Stimulated activated CD4-positive, alpha-beta T cell treated with anti-CD3 and anti-CD28 coated beads, TNF-alpha, amount 100 ng/mL, for 24 hours (primary cell): ENCODE measurements around the gene SLC35B4.
"Not testable (repeated sequence)": the region's sequence is repeated elsewhere in the genome, so short reads cannot be mapped to it uniquely, and the experiment has no call there.

Experiments
- DNase-seq, 3 experiments: peaks; one replicate each; pipeline ENCODE4 v3.0.0-alpha.2; 2020; ENCODE audit warnings: low read depth in 3 of 3

The SLC35B4 gene

DNA sequence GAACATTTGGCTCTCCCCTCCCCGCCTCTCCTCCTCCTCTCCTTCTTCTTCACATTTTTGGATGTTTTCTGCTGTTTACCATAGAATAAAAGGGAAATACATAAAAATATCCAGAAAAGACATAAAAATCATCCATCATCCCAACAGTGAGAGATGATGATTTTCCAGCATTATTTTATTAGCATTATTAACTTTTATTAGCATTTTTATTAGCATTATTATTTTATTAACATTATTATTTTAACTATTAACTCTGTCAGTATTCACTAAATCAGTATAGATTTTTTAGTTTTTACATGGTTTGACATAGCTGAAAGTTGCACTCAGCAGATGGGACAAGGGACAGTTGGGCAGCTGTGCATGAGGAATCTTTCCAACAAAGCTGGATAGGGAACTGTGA, 16.2 kb upstream of the SLC35B4 start:
- DNase-seq = no peak

DNA sequence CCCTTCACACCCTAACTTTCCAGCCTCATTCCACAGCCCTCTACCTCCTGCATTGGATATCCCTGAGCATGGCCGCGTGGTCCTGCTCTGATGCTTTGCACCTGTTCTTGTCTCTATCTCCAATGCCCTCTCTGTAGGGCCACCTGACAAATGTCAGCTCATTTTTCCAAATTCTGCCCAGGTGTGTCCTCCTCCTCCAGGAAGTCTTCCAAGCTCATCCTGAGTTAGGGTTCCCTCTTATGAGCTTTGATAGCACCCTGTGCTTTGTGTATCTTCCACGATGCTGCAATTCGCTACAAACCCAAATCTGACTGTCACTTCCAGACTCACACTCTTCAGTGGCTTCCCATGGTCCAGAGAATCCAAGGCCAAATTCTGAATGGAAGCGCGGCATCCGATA, 14.7 kb upstream of the SLC35B4 start:
- DNase-seq = no peak

DNA sequence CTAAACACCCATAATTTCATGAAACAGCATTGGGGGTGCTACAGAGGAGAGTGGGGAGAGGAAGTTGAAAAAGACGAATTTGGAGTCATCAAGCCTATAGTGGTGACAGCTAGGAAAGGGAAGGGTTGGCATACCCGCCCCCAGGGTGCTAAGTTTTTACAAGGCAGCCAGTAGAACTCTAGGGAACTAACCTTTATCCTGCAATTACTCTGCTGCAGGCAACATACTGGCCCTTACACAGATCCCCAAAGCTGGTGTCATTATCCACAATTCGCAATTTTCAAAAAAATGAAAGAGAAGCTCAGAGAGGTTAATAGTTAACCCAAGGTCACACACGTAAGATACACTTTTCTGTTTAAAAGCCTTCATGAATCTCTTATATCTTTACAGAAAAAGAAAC, 14.2 kb upstream of the SLC35B4 start:
- no peak for DNase-seq

DNA sequence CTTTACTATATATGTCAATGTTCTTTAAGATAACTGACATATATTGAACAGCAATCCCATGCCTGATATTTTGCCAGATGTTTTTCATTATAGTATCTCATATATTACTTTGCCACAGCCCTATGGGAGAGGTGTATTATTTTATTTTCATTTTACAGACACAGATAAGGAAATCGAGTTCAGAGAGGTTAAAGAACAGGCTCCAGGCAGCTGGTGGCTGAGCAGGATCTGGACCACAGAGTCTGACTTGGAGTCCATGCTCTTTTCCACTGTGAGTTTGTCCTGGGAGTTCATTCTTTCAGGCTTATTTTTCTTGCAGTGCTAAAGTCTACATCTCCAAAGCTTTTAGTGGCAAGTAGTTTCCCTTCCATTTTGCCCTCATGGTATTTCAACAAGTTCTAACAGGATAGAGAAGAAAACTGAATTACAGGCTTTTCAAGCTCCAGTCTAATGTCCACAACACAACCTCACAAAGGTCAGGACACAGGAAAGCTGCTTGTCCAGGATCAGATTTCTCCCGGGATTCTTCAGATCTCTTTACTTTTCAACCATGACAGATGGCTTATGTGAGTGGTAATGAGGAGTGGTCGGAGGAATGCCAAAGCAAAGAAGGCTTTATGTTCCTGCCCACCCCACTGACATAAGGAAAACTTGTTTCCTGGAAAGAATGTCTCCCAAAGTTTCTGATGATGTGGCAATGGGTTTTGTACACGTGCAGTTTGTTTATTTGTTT, 13.1 kb upstream of the SLC35B4 start:
- no peak for DNase-seq

DNA sequence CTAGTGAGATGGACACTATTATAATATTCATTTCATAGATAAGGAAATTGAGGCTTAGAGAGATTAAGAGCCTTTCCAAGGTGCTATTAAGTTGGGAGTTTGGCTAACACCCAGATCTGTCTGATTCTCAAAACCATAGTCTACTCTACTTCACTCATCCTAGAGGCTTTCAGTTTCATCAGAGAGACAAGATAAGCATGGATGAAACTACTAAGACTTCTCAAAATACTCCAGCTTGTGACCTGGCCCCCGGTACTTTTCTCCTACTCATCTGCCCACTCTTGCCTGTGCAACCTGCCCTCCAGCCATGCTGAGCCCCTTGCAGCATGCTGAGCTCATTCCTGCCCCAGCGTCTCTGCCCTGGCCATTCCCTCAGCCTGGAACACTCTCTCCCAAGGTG, 12.2 kb upstream of the SLC35B4 start:
- DNase-seq = no peak

DNA sequence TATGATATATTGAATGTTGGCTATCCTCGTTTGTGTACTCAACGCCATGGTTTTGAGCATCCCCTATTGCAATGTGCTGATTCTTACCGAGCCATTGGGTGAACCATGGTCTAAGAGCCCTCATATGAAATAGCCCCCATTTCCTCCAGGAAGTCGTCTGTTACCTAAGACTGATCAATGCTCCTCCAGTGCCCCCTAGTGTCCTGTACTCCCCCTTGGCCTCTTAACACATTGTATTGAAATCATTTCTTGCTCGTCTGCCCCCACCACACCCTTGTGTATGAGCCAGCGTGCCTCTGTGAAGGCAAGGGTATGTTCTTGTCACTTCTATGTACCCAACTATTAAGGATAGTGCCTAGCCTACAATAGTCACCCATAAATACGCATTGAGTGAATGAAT, 11.2 kb upstream of the SLC35B4 start:
- DNase-seq = peak; percentile 8 to 31 (median 13)

DNA sequence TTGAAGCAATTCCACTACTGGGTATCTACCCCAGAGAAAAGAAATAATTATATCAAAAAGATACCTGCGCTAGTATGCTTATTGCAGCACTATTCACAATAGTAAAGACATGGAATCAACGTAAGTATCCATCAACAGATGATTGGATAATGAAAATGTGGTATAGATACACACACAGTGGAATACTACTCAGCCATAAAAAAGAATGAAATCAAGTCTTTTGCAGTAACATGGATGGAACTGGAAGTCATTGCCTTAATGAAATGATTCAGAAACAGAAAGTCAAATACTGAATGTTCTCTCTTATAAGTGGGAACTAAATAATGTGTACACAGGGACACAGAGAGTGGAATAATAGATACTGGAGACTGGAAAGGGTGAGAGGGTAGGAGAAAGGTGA, 7.4 kb upstream of the SLC35B4 start:
- no peak for DNase-seq

DNA sequence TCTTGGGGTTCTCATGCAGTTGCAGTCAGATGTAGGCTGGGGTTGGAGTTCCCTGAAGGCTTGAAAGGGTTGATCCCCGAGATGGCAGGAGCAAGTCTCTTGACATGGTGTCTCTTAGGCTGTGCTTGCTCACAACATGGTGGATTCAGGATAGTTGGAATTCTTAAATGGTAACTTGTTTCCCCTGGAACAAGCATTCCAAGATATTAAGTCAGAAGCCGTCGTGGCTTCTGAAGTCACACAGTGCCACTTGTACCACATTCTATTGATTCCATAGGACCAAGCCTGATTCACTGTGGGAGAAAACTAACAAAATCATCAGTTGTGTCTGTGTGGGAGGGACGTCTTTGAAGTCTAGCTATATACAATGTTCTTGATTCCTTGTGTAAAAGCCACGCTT, 3.5 kb upstream of the SLC35B4 start:
- no peak for DNase-seq

DNA sequence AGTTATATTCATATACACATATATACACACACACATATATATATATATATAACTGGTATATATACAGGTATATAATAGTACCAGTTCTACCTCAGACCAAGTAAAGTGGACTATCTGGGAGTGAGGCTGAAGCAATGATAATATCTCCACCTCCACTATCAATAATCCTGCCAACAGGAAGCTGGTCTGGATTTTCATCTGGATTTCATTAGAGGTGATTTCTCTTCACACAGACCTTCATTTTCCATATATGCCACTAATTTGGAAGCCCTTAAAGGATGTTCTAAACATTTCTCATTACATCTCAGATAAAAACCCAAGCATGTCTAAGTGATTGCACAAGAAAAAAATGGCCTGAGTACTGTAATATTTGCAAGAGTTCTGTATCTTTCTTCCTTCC, 1.7 kb upstream of the SLC35B4 start:
- no peak for DNase-seq

DNA sequence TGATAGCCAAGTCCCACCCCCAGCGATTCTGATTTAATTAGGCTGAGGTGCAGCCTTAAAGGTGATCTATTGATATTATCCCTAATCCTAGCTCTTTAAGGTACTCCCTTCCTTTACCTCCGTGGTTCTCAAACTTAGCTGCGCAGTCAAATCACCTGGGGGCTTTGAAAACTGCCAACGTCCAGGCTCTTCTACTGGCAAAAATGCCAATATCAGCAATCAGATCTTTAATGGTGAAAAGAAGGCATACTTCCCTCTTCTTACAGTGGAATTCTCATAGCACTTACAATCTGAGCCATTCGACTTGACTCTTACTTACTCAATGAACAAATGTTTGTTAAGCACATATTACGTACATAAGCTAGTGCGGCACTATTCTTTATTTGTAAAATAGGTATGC, 704 bp upstream of the SLC35B4 start:
- DNase-seq = no peak

DNA sequence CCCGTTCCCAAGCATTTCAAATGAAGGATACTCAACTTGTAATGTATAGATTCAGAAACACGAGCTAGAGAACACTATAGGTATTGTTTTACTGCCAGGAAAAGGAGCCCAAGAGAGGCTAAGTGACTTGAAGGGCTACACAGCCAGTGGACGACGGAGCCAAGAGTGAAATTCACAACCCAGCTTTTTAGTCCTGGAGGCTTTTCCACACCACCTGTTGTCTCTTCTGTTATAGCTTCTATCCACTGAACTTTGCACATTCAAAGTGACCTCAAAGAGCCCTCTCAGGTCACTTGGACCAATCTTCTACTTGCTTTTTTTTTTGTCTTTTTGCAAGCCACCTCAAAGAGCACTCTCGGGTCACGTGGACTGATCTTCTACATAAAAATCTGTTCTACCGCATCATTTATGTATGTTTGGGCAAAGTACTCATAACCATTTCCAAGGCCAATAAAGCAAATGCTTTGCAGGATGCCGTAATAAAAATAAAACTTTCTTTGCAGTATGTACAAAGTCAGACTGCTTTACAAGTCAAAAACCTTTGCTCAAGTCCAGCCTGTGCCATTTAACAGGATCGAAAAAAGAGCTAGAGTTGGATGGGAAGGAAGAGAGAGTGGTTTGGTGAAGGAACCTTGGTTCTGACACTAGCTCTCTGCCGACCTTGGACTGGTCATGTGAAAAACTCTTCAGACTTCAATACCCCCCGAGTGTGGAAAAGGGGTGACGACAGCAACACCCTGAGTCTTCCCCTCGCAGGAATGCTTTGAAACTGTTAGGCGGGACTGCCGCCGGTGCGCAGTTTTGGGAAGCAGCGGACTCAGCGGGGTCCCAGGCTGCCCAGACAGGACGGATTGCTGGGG, 821 bp downstream of the SLC35B4 start:
- DNase-seq = no peak

DNA sequence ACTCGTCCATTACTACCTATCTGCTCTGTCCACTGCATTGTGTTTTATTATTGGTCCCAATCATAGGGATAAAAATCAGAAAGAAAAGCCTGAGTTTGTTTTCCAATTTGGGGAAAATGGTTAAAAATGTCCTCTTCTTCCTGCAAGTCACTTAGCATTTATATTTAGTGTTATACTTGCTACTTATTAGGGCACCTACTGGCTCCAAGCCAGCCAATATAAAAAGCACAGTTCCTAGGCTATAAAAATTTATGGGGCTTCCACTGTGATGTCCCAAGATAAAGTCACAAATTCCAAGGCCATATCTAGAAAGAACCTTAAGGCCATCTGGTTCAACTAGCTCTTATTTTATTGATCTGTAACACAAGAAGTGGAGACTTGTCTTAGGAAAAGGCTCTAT, 3.2 kb downstream of the SLC35B4 start:
- no peak for DNase-seq

DNA sequence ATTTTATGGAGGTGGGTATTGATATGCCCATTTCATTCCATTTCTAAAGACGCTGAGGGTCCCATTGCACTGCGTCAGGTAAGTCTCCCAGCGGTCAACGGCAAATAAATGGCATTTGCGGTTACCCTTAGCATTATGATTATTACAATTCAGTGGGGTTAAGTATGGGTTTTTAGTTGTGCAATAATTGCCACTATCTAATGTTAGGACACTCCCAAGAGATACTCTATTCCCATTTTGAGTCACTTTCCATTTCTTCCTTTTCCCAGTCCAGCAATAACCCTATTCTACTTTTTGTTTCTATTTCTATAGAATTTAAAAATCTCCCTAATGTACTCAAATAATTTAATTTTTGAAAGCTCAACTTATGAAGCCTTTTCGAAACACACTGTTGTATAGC, 4.0 kb downstream of the SLC35B4 start:
- no peak for DNase-seq

DNA sequence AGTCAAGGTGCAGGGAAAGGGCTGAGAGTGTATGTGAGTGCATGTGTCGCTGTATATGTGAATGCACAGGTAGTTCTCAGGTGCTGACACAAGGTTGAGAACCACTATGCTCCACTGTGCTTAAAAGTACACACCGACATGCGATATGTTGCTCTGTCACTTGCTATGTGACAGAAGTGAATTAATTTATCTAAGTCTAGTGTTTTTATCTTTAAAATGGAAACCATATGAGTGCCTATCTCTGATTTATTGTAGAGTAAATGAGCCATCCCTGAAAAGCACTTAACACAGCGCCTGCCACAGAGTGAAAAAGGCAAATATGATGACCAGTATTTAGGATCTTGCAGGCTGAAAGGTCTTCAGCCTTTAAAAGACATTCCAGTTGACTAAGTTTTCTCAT, 4.9 kb downstream of the SLC35B4 start:
- no peak for DNase-seq

DNA sequence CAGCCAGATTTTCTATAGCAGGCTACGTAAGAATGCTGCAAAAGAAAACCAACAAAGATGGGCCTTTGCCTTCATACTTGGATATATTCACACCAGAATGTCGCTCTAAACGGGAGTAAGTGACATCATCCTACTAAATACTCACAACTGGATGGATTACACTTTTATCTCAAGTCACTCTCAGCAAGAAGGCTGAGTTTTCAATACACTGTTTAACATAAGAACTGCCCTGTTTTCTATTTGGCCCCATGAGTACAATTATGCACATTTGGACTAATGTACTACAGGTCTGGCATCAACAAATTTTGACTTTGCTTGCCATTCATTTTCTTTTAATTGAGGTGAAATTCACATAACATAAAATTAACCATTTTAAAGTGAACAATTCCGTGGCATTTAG, 8.2 kb downstream of the SLC35B4 start:
- no peak for DNase-seq

DNA sequence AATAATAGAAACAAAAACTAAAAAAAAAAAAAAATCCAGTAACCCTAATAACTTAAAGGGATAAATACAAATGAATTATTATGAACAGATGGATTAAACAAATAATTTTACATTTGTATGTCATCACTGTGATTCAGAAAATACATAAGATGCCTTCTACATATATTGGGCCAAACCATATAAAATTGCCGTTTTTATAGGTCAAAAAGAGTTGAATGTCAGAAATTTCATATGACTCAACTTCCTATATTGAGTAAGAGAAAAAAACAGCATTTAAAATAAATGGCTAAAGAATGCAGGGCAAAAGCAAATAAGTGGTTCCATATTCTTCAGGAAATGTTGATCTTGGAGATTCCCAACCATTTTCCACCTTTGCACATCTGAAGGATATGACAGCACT, 9.4 kb downstream of the SLC35B4 start:
- no peak for DNase-seq

DNA sequence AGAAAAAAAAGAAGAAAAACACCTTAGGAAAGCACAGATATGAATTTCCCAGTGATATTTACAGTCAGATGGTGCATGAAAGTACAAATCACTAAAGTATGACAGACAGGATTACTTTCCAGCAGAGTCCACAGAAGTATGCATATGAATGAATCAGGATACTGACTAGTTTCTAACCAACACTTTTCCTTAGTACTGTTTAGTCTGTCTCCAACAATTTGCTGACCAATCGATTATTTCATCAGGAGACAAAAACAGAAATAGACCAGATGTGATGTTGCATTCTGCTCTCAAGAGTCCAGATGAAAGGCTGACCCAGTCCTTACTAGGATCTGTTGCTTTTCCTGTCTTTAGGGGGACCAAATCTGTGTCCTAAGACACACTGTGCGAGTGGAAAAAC, 14.6 kb downstream of the SLC35B4 start:
- no peak for DNase-seq

DNA sequence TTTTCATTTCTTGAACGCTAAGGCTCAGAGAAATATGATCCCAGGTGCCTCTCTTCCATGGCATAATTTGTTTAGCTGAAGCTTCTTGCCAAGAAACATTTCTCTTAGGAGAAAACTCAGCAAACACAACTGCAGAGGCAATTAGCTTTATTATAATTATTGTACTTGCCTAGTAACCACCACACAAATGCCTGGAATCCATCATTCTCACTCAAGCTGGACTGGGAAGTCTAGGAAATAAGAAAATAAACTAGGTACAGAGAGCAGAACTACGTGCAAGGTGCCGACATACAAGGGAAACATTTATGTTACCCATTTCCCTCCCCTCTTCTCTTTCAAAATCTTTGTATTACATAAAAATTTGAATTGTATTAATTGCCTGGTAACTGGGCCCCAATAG, 15.1 kb downstream of the SLC35B4 start:
- no peak for DNase-seq

DNA sequence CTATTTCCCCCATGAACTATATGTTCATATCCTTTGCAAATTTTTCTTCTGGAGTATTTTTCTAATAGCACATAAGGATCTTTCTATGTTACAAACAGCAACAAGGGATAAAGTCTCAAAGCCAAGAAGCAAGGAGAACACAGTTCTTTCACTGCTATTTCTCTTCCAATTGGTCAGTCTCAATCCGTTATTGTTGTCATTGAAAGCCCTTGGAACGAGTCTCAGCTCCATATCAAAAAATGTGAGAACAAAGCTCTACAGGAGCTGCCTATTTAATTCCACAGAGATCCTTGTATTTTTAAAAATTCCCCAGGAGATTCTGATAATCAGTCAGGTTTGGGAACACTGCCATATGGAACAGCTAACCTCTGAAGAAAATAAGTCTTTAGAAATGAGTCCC, 15.7 kb downstream of the SLC35B4 start:
- no peak for DNase-seq

DNA sequence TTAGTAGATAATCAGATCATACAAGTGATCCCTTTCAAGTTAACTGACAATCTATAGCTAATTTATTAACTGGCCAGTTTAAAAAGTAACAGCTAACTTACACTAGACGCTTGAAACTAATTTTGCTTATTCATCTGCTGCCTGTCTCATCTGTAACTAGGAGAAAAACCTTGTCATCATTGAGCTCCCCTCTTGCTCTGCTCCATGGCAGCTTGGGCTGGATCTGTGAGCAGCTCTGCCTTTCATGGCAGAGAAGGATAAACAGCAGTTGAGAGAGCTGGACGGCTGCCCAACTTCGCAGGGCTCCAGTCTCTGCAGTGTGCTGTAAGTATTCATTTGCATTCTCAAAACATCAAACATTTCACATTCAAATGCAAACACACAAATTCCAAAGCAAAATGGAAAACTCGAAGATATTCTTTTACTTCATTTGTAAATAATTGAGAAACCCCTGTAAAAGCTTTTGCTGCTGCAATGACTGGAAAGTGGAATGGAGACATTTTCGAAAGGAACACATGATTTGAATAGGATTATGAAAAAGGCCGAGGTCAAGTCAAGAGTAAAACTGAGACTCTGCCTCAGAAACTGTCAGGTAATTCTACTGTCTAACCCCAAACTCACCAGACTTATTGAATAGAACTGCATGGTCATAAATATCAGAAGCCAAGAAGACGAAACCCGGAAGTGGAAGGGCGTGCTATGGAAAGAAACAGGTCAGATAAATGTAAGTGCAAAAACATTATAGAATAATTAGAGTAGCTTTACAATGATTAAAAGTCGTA, 17.6 kb downstream of the SLC35B4 start:
- DNase-seq = no peak

DNA sequence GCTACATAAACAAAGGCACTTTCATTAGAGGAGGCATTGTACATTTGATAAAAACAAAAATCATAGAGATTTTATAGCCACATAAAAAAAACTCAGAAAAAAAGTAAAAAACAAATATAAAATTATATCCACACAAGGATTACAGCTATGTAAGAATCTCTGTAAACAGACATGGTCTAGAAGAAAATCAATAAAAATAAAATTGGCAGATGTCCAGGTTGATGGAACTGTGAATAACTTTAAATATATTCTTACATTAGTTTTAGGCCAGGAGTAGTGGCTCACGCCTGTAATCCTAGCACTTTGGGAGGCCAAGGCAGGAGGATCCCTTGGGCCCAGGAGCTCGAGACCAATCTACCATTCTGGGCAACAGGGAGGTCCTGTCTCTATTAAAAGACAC, 19.2 kb downstream of the SLC35B4 start:
- no peak for DNase-seq

DNA sequence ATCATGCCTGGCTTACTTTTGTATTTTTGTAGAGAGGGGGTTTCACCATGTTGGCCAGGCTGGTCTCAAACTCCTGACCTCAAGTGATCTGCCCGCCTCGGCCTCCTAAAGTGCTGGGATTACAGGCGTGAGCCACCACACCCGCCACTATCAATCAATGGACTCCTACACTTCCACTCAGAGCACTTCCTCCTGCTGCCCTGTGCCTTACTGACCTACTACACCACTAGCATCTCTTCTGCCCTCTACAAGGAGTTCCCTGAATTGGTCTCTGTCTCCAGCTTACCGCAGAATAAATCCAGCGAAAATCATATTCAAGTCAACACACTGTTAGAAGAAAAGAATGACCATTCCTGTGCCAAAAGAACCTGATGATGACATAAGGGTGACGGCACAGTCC, 20.7 kb downstream of the SLC35B4 start:
- DNase-seq = not testable (repeated sequence)
